A204.1 (cell line): ENCODE data around the gene CD1E.
"Not testable (repeated sequence)": the region's sequence is repeated elsewhere in the genome, so short reads cannot be mapped to it uniquely, and the experiment has no call there.

ENCODE experiments used
- FAIRE-seq: peaks from 2 replicates; lab custom pipeline; 2012; peaks lifted over from hg19 to GRCh38; lab: Jason Lieb, UNC

CD1E gene

GRCh38 chr1:158353303-158354075 is at the start of gene CD1E:
Gene CD1E (plus strand): TSS chr1:158353894. CDS start chr1:158353989, 95 bp downstream.
- FAIRE-seq: no peak

DNA sequence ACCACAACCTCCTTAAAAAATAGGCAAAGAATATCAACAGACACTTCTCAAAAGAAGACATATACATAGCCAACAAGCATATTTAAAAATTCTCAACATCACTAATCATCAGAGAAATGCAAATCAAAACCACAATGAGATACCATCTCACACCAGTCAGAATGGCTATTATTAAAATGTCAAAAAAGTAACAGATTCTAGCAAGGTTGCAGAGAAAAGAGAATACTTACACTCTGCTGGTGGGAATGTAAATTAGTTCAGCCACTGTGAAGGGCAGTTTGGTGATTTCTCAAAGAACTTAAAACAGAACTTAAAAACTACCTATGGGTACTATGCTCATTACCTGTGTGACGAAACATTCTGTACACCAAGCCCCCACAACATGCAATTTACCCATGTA is 43.1 kb upstream of the CD1E start:
- FAIRE-seq: no peak

- FAIRE-seq: no peak
Observed at GRCh38 chr1:158311066-158311465, 42.6 kb upstream of the CD1E start.

GRCh38 chr1:158323866-158324265 is 29.8 kb upstream of the CD1E start:
- FAIRE-seq: no peak

GRCh38 chr1:158324395-158324794 is 29.3 kb upstream of the CD1E start:
- no peak for FAIRE-seq

GRCh38 chr1:158327481-158327880 is 26.2 kb upstream of the CD1E start:
- no peak for FAIRE-seq

GRCh38 chr1:158328426-158328825 is 25.3 kb upstream of the CD1E start:
- no peak for FAIRE-seq

DNA sequence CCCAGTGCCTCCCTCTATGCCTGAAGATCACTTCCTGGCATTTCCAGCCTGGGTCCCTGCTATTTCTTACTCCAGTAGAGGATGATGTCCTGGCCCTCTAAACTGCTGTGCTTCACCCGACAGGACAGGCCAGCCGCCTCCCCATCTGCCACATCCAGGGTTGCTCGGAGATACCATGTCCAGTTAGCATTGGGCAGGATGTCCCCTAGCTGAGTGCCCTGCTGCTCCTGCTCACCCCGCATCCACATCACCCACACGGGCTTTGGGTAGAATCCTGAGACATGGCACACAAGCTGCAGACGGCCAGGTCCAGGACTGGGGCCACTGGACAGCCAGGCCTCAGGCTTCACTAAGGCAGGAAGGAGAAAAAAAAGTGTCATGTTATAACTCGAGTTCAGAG is 24.4 kb upstream of the CD1E start:
- FAIRE-seq: no peak

DNA sequence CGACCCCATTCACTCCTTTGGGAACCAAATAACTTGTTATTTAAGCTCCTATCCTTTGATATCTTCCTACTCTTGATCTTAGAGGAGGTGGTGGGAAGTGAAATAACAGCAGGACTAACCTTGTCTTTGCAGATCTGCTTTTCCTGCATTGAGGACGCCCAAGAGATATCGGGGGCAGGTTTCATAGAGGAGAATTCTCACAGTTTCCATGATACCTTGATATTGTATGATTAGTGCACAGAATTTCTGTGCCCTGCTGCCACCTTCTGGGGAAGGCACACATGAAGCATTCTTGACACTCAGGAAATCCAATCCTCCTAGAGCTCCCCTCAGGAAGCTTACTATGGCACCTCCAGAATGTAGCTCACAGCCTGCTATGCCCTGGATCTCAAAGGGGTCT is 24.0 kb upstream of the CD1E start:
- no peak for FAIRE-seq

DNA sequence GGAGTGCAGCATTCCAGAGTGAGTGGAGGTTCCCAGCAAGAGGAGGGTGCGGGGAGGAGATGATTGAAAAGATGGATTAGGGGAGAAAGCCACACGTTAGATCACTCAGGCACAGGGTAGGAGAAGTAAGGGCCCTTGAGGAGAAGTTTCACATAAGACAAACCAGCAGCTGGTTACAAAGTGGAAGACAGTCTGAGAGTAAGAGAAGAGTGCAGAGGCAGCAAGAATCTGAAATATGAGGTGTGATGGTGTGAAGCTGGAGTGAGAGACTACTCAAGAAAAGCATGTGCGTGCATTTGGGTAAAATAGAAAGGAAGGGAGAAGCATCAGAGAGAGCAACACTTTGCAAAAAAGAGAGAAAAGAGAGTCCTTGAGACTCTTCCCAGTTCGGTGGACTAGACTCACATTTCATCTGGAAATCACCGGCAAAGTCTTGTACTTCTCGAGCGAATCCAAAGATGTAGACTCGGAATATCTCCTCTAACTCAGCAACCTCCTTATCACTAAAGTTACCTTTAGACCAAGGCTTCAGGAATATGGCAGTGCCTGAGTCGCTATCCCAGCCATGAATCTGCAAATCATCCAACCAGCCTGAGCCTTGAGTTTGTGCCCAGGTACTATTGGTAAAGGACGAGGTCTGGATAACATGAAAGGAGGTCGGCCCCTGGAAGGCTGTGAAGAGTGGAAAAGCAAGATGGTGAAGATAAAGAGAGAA is 23.1 kb upstream of the CD1E start:
- FAIRE-seq: no peak

- no peak for FAIRE-seq
Observed at GRCh38 chr1:158331106-158331425, 22.6 kb upstream of the CD1E start.

DNA sequence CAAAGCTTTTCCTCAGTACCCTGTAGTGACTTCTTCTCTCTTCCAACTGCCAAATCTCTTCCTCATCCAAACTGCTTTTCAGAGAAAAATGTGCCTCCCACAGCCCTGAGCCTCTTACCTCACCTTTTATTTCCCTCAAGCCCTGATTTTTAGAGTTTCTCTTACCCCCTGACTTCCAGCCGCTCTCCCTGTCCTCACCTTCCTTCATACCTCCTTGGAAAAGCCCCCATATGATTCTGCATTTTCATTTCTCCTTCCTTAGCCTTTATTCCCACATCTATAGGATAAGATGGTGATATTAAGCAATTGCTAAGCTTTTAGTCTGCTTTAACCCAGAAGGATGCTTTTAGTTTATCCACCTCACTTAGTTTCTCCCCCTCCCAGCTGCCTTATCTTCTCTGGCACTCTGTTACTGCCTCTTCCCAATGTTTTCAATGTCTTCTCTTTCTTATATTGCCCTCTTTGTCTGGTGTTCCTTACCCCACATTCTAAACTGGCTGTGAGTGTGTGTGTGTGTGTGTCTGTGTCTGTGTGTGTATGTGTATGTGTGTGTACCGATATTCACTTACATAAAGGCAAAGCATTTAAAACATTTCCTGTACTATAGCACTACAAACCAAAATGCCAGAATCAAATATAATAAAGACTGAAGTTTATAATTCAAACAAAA is 22.1 kb upstream of the CD1E start, which contains the start of gene CD1B:
Gene CD1B (minus strand): TSS at position 51 of the 670 bp plus-strand sequence. CDS start 108 bp downstream, outside the sequence.
- FAIRE-seq: no peak

DNA sequence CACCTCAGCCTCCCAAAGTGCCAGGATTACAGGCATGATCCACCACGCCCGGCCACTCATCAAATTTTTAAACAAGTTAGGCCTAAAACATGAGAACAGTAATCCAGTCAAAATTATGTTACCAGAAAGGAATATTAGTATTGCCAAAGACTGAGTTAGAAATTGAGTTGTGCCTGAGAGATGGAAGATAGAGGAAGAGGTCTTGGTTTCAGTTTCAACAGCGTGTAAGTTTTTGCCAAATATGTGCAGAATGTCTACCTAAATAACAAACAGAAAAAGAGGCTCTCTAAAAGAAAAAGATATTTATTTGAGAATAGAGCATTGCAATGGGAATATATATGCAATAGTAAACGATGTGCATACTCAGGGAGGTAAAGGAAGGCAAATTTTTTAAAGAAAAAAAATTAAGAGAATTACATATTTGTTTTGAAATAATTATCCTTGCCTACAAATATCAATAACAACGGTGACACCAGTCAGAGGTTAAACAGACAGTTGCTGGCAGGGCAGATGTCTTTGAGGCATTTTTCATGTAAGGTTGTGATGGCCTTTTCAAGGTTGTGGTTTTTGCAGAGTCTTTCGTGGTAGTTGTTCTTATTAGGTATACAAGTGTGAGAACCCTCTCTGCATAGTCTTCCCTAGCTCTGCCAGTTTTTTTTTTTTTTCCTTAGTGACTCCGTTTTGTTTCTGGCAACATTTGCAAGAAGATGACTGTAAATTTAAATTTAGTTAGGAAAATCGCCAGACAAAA is 20.1 kb upstream of the CD1E start:
- FAIRE-seq: no peak

DNA sequence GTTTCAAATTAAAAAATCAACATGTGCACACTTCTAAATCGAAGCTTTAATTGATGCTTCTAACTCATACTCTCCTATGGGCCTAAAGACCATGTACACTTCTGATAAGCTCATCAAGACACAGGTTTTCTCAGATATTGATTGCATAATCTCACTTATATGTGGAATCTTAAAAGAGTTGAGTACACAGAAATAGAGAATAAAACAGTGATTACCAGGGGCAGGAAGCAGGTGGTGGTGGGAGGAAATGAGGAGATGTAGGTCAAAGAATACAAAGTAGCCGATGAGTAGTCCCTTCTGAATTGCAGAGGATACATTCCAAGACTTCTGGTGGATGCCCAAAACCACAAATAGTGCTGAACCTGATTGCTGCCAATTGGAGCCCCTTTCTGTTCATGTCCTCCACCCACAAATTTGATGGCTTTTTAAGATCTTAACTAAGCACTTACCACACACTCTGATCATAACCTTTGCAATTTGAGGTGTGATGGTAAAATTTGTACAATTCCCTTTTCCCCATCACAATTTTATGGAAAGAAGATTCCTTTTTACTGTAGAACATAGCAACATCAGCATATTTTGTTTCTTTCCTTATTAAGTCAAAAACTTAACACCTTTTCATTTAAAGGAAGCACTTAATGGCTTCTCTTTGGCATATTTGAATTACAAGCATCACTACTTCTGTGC is 19.0 kb upstream of the CD1E start:
- FAIRE-seq: no peak

GRCh38 chr1:158335213-158335532 is 18.5 kb upstream of the CD1E start:
- FAIRE-seq: no peak

- not testable (repeated sequence) for FAIRE-seq
Observed at GRCh38 chr1:158336413-158336812, 17.3 kb upstream of the CD1E start.

DNA sequence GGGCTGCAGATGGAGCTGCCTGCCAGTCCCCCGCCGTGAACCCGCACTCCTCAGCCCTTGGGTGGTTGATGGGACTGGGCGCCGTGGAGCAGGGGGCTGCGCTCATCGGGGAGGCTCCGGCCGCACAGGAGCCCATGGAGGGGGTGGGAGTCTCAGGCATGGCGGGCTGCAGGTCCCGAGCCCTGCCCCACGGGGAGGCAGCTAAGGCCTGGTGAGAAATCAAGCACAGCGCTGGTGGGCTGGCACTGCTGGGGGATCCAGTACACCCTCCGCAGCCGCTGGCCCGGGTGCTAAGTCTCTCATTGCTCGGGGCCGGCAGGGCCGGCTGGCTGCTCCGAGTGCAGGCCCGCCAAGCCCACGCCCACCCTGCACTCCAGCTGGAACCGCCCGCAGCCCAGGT is 4.7 kb upstream of the CD1E start:
- FAIRE-seq: not testable (repeated sequence)

GRCh38 chr1:158354255-158354654 is 561 bp downstream of the CD1E start:
- FAIRE-seq: no peak

DNA sequence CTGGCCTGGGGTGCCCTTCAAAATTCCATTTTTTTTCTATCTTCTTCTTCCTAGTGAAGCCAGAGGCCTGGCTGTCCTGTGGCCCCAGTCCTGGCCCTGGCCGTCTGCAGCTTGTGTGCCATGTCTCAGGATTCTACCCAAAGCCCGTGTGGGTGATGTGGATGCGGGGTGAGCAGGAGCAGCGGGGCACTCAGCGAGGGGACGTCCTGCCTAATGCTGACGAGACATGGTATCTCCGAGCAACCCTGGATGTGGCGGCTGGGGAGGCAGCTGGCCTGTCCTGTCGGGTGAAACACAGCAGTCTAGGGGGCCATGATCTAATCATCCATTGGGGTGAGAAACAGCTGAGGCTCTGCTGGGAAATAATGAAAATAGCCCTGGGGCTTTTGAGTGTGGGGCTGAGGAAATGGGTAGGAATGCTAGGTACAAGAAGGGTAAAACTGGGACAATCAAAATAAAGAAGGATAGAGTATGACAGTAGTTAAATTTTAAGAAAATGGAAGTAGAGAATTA is 2.1 kb downstream of the CD1E start:
- no peak for FAIRE-seq

GRCh38 chr1:158356616-158357015 is 2.9 kb downstream of the CD1E start:
- no peak for FAIRE-seq

DNA sequence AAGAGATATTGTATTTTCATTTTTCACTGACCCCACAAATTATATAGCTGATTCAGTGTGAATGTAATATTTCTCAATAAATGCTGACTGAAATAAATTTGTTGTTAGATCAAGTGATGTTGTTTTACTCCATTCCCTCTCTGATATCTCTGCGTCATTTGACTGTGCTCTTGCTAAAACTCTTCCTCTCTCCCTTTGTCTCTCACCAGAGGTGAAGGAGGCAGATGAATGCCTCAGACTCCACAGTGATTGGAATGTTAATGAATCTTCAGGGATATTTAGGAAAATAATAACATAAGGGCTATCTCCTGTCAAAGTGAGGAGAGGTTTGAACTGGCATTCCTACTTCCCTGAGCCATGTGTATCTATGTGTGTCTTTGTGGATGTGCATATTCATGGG is 3.7 kb downstream of the CD1E start:
- FAIRE-seq: no peak

DNA sequence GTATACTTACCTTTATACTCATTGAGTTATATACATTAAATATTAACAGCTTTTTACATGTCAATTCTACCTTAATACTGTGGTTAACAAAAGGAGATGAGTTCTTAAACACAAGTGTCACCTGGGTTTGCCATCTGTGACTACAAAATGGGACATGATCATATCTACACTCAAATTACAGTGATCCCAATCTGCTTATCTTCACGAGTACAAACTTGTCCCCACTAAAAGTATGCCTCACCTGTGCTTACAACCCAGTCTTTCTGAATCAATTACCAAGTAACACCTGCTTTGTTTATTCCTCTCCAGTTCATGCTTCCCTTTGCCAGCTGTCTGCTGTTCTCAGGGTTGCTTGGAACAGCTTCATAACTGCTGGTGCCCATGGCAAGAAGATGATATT is 8.8 kb downstream of the CD1E start:
- FAIRE-seq: no peak
